ENCODE measurements around the gene SRPX. TPM values are rescaled to one million over a fixed set of nuclear protein-coding genes. Genes with fewer than 3 reads are reported as not detected.

SRPX gene
- polyA plus RNA-seq, 4 donors: 11.7 to 92.1 (median 24.1) TPM

GRCh38 chrX:38142610-38143009 lies 78.1 kb downstream of the SRPX start:
- DNase-seq (ENCODE audit: low read depth in 4 of 4, low spot score in 3 of 4): no peak

- no peak for DNase-seq (ENCODE audit: low read depth in 4 of 4, low spot score in 3 of 4)
Measured at GRCh38 chrX:38138900-38139299, 81.8 kb downstream of the SRPX start.

GRCh38 chrX:38138157-38138891 lies 82.3 kb downstream of the SRPX start:
- no peak for DNase-seq (ENCODE audit: low read depth in 4 of 4, low spot score in 3 of 4)

GRCh38 chrX:38129366-38129765 lies 91.3 kb downstream of the SRPX start:
- no peak for DNase-seq (ENCODE audit: low read depth in 4 of 4, low spot score in 3 of 4)

- no peak for DNase-seq (ENCODE audit: low read depth in 4 of 4, low spot score in 3 of 4)
Measured at GRCh38 chrX:38127961-38128360, 92.7 kb downstream of the SRPX start.

GRCh38 chrX:38126179-38126578 lies 94.5 kb downstream of the SRPX start:
- no peak for DNase-seq (ENCODE audit: low read depth in 4 of 4, low spot score in 3 of 4)

- DNase-seq (ENCODE audit: low read depth in 4 of 4, low spot score in 3 of 4): no peak
Measured at GRCh38 chrX:38124000-38124399, 96.7 kb downstream of the SRPX start.

GRCh38 chrX:38117485-38117884 lies 103.2 kb downstream of the SRPX start:
- no peak for DNase-seq (ENCODE audit: low read depth in 4 of 4, low spot score in 3 of 4)

GRCh38 chrX:38116706-38117105 lies 104.0 kb downstream of the SRPX start:
- no peak for DNase-seq (ENCODE audit: low read depth in 4 of 4, low spot score in 3 of 4)

- no peak for DNase-seq (ENCODE audit: low read depth in 4 of 4, low spot score in 3 of 4)
Measured at GRCh38 chrX:38112566-38112965, 108.1 kb downstream of the SRPX start.

- DNase-seq (ENCODE audit: low read depth in 4 of 4, low spot score in 3 of 4): no peak
Measured at GRCh38 chrX:38111196-38111595, 109.5 kb downstream of the SRPX start.

- DNase-seq (ENCODE audit: low read depth in 4 of 4, low spot score in 3 of 4): no peak
Measured at GRCh38 chrX:38110231-38110630, 110.4 kb downstream of the SRPX start.

GRCh38 chrX:38109042-38109898 lies 111.4 kb downstream of the SRPX start:
- no peak for DNase-seq (ENCODE audit: low read depth in 4 of 4, low spot score in 3 of 4)

- no peak for DNase-seq (ENCODE audit: low read depth in 4 of 4, low spot score in 3 of 4)
Measured at GRCh38 chrX:38108364-38108763, 112.3 kb downstream of the SRPX start.

GRCh38 chrX:38106991-38107655 lies 113.5 kb downstream of the SRPX start:
- no peak for DNase-seq (ENCODE audit: low read depth in 4 of 4, low spot score in 3 of 4)

- no peak for DNase-seq (ENCODE audit: low read depth in 4 of 4, low spot score in 3 of 4)
Measured at GRCh38 chrX:38105216-38105725, 115.4 kb downstream of the SRPX start.

GRCh38 chrX:38103857-38104812 lies 116.5 kb downstream of the SRPX start:
- no peak for DNase-seq (ENCODE audit: low read depth in 4 of 4, low spot score in 3 of 4)

- DNase-seq (ENCODE audit: low read depth in 4 of 4, low spot score in 3 of 4): no peak
Measured at GRCh38 chrX:38102875-38103274, 117.8 kb downstream of the SRPX start.

GRCh38 chrX:38102240-38102639 lies 118.4 kb downstream of the SRPX start:
- no peak for DNase-seq (ENCODE audit: low read depth in 4 of 4, low spot score in 3 of 4)

GRCh38 chrX:38099688-38100087 lies 121.0 kb downstream of the SRPX start:
- DNase-seq (ENCODE audit: low read depth in 4 of 4, low spot score in 3 of 4): no peak
